Fibroblast of peridontal ligament (primary cell): ENCODE data around the gene CNKSR3.

ENCODE experiments used
- DNase-seq: peaks from one replicate; pipeline ENCODE4 v3.0.0-alpha.2; 2010; ENCODE audit errors: extremely low read depth

Gene CNKSR3

GRCh38 chr6:154383273-154383672 is 127.2 kb downstream of the CNKSR3 start:
- DNase-seq, result no peak

GRCh38 chr6:154382740-154383139 is 127.7 kb downstream of the CNKSR3 start:
- DNase-seq, result no peak

DNA sequence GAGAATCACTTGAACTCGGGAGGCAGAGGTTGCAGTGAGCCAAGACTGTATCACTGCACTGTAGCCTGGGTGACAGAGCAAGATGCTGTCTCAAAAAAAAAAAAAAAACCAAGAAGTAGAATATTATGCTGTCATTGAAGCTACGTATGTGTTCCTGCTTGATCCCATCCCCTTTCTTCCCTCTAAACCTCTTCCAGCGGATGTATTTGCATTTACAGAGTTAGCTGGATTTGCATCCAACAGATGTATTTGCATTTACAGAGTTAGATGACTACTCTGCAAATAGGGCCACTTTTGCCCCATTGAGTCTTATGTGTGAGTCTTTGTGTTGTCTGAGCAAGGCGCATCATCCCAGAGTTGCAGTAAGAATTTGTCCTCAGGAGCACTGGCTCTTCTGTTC is 128.9 kb downstream of the CNKSR3 start:
- DNase-seq, result no peak

GRCh38 chr6:154380741-154381140 is 129.7 kb downstream of the CNKSR3 start:
- no peak for DNase-seq

GRCh38 chr6:154379585-154379984 is 130.9 kb downstream of the CNKSR3 start:
- DNase-seq, result no peak

GRCh38 chr6:154378518-154378917 is 132.0 kb downstream of the CNKSR3 start:
- DNase-seq, result no peak

- no peak for DNase-seq
Measured at GRCh38 chr6:154377726-154378125, 132.8 kb downstream of the CNKSR3 start.

GRCh38 chr6:154373971-154374370 is 136.5 kb downstream of the CNKSR3 start:
- no peak for DNase-seq

DNA sequence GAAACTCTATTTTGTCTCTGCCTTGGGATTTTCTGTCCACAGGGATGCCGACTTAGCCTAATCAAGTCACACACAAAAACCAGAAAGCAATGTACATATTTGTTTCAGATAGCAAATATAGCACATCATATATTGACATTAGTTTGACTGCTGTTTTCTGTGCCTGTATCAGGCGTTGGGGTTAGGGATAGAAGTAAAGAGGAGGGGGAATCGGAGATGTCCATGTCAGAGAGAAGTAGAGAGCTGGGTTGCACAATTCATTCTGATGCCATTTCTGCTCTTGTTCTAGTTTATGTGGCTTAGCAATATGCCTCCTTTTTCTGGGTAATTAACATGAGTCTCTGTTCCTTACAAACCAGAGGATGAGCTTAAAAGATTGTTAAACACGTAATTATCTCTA is 139.2 kb downstream of the CNKSR3 start:
- no peak for DNase-seq

DNA sequence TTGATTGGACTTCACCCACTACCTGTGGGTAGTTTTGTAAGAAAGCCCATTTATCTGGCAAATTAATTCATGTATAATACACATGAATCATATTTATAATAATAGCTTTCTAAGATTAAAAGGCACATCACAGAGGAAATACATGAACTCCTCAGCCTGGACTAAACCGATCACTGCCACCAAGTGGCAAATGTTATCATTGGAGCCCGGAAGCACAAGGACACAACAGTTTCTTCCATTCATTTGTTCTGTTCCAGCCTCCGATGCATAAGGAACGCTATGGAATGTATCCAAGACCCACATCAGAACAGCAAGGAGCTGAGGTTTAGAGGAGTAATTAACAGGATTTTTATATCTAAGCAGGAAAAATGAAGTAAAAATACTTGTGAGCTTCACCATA is 139.9 kb downstream of the CNKSR3 start:
- peak; percentile 75 for DNase-seq

- peak; percentile 54 for DNase-seq
Measured at GRCh38 chr6:154367839-154368695, 142.4 kb downstream of the CNKSR3 start.

DNA sequence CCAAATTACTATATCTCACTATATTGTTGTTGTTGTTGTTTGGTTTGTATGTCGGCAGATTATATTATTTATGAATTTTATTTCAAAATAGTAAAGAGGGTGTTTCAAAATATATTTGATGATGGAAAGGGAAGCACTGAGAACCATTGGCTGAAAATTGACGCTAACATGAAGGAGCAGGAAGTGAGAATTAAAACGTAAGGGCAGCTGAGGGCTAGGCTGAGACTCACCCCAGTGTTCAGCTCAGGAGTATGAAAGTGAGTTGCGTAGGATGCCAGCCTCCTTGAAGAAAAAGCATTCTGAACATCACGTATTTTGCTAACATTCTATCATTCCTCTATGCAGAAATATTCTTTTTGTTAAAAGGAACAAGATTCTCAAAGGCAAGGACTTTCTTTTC is 143.1 kb downstream of the CNKSR3 start:
- DNase-seq, result no peak

- DNase-seq, result peak; percentile 73
Measured at GRCh38 chr6:154363821-154364220, 146.7 kb downstream of the CNKSR3 start.

- no peak for DNase-seq
Measured at GRCh38 chr6:154361476-154361875, 149.0 kb downstream of the CNKSR3 start.

DNA sequence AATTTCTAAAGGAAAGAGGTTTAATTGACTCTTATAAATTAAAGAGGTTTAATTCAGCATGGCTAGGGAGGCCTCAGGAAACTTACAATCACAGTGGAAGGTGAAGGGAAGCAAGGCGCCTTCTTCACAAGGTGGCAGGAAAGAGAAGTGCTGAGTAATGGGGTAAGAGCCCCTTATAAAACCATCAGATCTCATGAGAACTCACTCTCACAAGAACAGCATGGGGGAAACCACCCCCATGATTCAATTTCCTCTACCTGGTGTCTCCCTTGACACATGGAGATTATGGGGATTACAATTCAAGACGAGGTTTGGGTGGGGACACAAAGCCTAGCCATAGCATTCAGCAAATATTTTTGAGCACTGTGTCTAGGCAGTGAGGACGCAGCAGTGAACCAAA is 150.0 kb downstream of the CNKSR3 start:
- DNase-seq, result no peak

DNA sequence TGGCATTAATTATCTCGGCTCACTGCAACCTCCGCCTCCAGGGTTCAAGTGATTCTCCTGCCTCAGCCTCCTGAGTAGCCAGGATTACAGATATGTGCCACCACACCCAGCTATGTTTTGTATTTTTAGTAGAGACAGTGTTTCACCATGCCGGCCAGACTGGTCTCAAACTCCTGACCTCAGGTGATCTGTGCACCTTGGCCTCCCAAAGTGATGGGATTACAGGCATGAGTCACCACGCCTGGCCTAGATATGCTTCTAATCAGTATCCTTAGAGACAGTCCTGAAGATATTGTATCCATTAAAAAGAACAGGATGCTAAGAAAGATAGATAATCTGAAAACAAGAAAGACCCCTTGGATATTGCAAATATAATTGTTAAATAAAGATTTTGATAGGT is 150.8 kb downstream of the CNKSR3 start:
- DNase-seq, result no peak

DNA sequence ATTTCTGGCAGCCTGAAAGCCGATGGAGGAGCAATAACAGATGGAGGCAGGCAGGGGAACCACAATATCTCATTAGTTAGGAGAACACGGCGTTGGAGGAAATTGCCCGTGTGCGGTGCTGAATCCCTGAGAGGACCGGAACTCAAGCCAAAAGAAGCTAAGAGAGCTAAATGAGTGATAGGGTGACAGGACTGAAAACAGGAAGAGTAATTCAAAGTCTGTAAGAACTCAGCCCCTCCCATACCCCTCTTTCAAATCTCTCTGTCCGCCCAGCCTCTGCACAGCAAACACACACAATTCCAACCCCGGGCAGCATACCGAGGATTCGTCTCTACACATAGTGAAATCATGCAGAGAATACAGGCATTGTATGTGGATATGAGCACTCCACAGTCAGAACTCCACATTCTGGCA is 151.3 kb downstream of the CNKSR3 start:
- DNase-seq, result no peak

DNA sequence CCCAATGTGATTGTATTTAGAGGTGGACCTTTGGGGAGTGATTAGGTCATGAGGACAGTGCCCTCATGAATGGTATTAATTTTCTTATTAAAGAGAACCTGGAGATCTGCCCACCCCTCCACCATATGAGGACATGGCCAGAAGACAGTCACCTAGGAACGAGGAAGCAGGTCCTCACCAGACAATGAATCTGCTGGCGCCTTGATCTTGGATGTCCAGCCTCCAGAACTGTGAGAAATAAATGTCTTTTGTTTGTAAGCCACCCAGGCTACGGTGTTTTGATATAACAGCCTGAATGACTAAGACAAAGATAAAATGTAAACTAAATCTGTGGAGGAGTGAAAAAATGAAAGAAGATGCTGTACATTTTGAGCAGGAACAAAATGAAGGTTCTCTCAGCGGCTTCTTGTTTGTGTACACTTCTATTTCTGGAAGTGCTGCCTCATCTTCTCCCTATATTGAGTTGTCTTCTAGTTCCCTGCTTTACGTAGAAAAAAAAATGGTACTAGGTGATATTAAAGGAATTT is 152.4 kb downstream of the CNKSR3 start:
- no peak for DNase-seq

GRCh38 chr6:154356690-154357089 is 153.8 kb downstream of the CNKSR3 start, which contains the start of gene IPCEF1:
Gene IPCEF1, minus strand, starts transcription at chr6:154356803. Its CDS starts 90,856 bp downstream, at chr6:154265947.
- no peak for DNase-seq

GRCh38 chr6:154356113-154356512 is 154.4 kb downstream of the CNKSR3 start:
- DNase-seq, result no peak

DNA sequence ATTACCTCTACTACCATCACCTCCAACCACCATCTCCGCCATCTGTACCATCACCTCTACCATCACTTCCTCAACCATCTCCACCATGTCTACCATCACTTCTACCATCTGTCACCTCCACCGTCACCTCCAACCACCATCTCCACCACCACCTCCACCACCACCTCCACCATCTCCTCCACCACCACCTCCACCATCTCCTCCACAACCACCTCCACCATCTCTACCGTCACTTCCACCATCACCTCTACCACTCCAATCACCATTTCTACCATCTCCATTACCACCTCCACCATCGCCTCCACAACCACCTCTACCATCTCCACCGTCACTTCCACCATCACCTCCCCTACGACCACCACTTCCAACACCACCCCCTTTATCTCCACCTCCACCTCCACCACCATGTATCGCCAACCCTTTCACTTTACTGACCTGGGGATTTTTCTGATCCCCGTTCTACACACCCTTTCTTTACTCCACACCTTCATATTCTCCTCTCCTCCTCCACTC is 156.2 kb downstream of the CNKSR3 start:
- DNase-seq, result no peak

- DNase-seq, result no peak
Measured at GRCh38 chr6:154353626-154354025, 156.9 kb downstream of the CNKSR3 start.

DNA sequence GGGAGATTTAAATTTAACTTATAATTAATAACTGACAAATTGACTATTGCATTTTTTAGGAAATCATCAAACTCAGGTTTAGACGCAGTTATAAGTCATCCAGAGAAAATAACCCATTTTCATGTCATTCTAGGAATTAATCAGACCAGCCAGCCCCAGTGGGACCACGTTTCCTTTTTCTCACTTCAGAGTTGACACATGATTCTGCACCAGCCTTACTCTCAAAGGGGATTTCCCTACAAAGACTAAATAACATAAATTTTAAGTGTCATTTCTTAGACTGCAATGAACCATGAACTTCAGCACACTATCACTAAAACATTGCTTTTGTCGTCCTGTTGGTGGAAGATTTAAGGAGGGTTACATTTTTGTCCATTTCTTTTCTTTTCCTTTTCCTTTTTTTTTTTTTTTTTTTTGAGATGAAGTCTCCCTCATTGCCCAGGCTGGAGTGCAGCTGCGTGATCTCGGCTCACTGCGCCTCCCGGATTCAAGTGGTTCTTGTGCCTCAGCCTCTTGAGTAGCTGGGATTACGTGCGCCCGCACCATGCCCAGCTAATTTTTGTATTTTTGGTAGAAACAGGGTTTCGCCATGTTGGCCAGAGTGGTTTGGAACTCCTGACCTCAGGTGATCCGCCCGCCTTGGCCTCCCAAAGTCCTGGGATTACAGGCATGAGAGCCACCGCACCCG is 157.4 kb downstream of the CNKSR3 start:
- DNase-seq, result no peak
